Measurements from ENCODE around the gene EMC7.

DNA sequence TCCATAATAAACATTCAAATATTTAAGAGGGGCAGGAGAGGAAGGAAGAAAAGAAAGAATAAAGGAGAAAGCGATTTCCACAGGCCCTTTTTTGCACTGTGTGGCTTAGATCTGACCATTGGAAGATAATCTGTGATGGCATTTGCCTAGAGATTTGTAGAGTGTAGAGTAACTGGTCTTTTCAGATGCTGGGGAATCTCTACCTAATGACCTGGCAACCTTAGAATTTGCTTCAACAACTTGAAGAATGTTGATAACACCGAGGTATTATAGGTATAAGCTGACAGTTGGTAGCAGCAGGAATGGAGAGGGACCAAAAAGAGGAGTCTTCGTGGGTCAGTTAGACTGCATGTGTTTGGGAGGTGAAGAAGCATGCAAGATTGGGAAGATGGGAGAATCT lies 41.7 kb downstream of the EMC7 start:
- TF ChIP-seq, protein P1, sequence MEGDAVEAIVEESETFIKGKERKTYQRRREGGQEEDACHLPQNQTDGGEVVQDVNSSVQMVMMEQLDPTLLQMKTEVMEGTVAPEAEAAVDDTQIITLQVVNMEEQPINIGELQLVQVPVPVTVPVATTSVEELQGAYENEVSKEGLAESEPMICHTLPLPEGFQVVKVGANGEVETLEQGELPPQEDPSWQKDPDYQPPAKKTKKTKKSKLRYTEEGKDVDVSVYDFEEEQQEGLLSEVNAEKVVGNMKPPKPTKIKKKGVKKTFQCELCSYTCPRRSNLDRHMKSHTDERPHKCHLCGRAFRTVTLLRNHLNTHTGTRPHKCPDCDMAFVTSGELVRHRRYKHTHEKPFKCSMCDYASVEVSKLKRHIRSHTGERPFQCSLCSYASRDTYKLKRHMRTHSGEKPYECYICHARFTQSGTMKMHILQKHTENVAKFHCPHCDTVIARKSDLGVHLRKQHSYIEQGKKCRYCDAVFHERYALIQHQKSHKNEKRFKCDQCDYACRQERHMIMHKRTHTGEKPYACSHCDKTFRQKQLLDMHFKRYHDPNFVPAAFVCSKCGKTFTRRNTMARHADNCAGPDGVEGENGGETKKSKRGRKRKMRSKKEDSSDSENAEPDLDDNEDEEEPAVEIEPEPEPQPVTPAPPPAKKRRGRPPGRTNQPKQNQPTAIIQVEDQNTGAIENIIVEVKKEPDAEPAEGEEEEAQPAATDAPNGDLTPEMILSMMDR (IDR thresholded peaks at IDR 0.05): no peak
- TF ChIP-seq POLR2A (IDR thresholded peaks at IDR 0.05): no peak
